GM12878 (cell line): ENCODE data around the gene CCDC51. TPM values are rescaled to one million over a fixed set of nuclear protein-coding genes. Genes with fewer than 3 reads are reported as not detected.

Experiments used
- ATAC-seq: fragments of 200-7000 bp; cut with Tn5 transposase; 3 replicates; pipeline ENCODE4 v1.9.1; 2020; ENCODE audit warnings: mild to moderate bottlenecking, moderate library complexity
- BruUV-seq: library from RNA; stranded (reverse); fragments of 400-500 nt; replicated peaks from 2 replicates; lab custom pipeline; 2021; lab: Mats Ljungman, UMichigan
- CTCF ChIA-PET: fragments of 300-600 bp; sonication (Branson Sonifier 250); formaldehyde crosslinking; extraction: SDS; loops from one replicate; lab custom pipeline; 2021; ENCODE audit warnings: inconsistent platforms; lab: Yijun Ruan, JAX
- POLR2A ChIA-PET: fragments of 350-600 bp; formaldehyde crosslinking; extraction: SDS; loops from one replicate; lab custom pipeline; 2021; ENCODE audit warnings: inconsistent platforms; lab: Charles Lee
- RAD21 ChIA-PET: fragments of 300-600 bp; sonication (Branson Sonifier 250); formaldehyde crosslinking; loops from one replicate; lab custom pipeline; 2023; ENCODE audit warnings: antibody characterized with exemption; ENCODE audit not compliant: unreplicated experiment; lab: Charles Lee
- SMC1A ChIA-PET: fragments of 300-600 bp; sonication (Branson Sonifier 250); formaldehyde crosslinking; loops from one replicate; lab custom pipeline; 2023; ENCODE audit not compliant: unreplicated experiment, uncharacterized antibody; lab: Charles Lee
- DNase-seq: peaks from one replicate; pipeline ENCODE4 v3.0.0-alpha.2; 2011; ENCODE audit warnings: low read depth, low spot score
- FAIRE-seq: peaks from 3 replicates; lab custom pipeline; 2011; peaks lifted over from hg19 to GRCh38; lab: Jason Lieb, UNC
- H2AFZ ChIP-seq: 2 replicates; pipeline ENCODE4 v1.6.0; 2011; ENCODE audit warnings: low read depth, low read length, control low read depth; ENCODE audit not compliant: control insufficient read depth
- H3K27ac ChIP-seq: 2 replicates; pipeline ENCODE4 v1.5.1; 2011; ENCODE audit warnings: control low read depth; ENCODE audit not compliant: control insufficient read depth, insufficient read depth
- H3K27me3 ChIP-seq, 2 experiments: replicated peaks in 1 of 2; 2 replicates each; pipeline versions ENCODE4 v1.6.0 to v1.6.1; 2011; ENCODE audit warnings: low read length in 1 of 2; ENCODE audit not compliant: control insufficient read depth in 2 of 2, insufficient read depth in 2 of 2
- H3K36me3 ChIP-seq, 2 experiments: 2 replicates each; pipeline ENCODE4 v1.5.1; 2011; ENCODE audit warnings: low read length in 1 of 2; ENCODE audit not compliant: control insufficient read depth in 2 of 2, insufficient read depth in 2 of 2
- H3K4me1 ChIP-seq: 2 replicates; pipeline ENCODE4 v1.6.1; 2011; ENCODE audit warnings: mild to moderate bottlenecking, low read length, moderate library complexity, mixed read lengths; ENCODE audit not compliant: control insufficient read depth, insufficient read depth
- H3K4me2 ChIP-seq: 2 replicates; pipeline ENCODE4 v1.6.0; 2011; ENCODE audit warnings: control low read depth; ENCODE audit not compliant: control insufficient read depth, insufficient read depth
- H3K4me3 ChIP-seq: fragments of 200-600 bp; sonication (generic); 2 replicates; pipeline ENCODE4 v1.5.1; 2016
- H3K79me2 ChIP-seq: 2 replicates; pipeline ENCODE4 v1.6.0; 2011; ENCODE audit warnings: low read length; ENCODE audit not compliant: control insufficient read depth, insufficient read depth
- H3K9ac ChIP-seq: 2 replicates; pipeline ENCODE4 v1.8.0; 2011; ENCODE audit warnings: low read length, control low read depth, mixed read lengths; ENCODE audit not compliant: control insufficient read depth, insufficient read depth
- H3K9me3 ChIP-seq: replicated peaks from 3 replicates; pipeline ENCODE4 v1.5.1; 2011; ENCODE audit warnings: mild to moderate bottlenecking, low read length; ENCODE audit not compliant: control insufficient read depth, insufficient read depth
- H4K20me1 ChIP-seq: 2 replicates; pipeline ENCODE4 v1.6.0; 2011; ENCODE audit not compliant: control insufficient read depth, insufficient read depth
- BACH1 ChIP-seq: fragments of 450-650 bp; IDR thresholded peaks from 2 replicates; pipeline ENCODE4 v1.6.1; 2017; ENCODE audit warnings: mild to moderate bottlenecking, borderline replicate concordance
- BHLHE40 ChIP-seq, 2 experiments: fragments of 450-650 bp in 1 of 2; IDR thresholded peaks; 2 replicates each; pipeline ENCODE4 v1.6.1; 2011 to 2017; ENCODE audit warnings: low read depth in 2 of 2, borderline replicate concordance in 1 of 2, improper control_type of control experiment in 1 of 2, low read length in 1 of 2, mild to moderate bottlenecking in 1 of 2
- DPF2 ChIP-seq: fragments of 450-650 bp; IDR thresholded peaks from 2 replicates; pipeline ENCODE4 v1.6.1; 2017; ENCODE audit warnings: mild to moderate bottlenecking
- EED ChIP-seq: sonication (generic); IDR thresholded peaks from 2 replicates; pipeline ENCODE4 v1.6.1; 2016; ENCODE audit warnings: antibody characterized with exemption, low read depth
- HDAC2 ChIP-seq: fragments of 200-600 bp; sonication (generic); IDR thresholded peaks from 2 replicates; pipeline ENCODE4 v1.6.1; 2017
- MEF2A ChIP-seq: IDR thresholded peaks from 2 replicates; pipeline ENCODE4 v1.6.1; 2011; ENCODE audit warnings: low read depth, mild to moderate bottlenecking, low read length, moderate library complexity; ENCODE audit not compliant: insufficient read depth
- MYC ChIP-seq: IDR thresholded peaks from 2 replicates; pipeline ENCODE4 v1.6.1; 2011; ENCODE audit warnings: mild to moderate bottlenecking, low read length, moderate library complexity, inconsistent platforms; ENCODE audit not compliant: insufficient read depth, insufficient replicate concordance, insufficient read length, severe bottlenecking
- NR2C1 ChIP-seq: fragments of 450-650 bp; IDR thresholded peaks from 2 replicates; pipeline ENCODE4 v1.6.1; 2017; ENCODE audit warnings: antibody characterized with exemption, mild to moderate bottlenecking, moderate library complexity
- NR2F1 ChIP-seq: fragments of 450-650 bp; conservative IDR thresholded peaks from 2 replicates; pipeline ENCODE4 v1.6.1; 2017; ENCODE audit warnings: mild to moderate bottlenecking
- PAX5 ChIP-seq: IDR thresholded peaks from 2 replicates; pipeline ENCODE4 v1.6.1; 2011; ENCODE audit warnings: low read depth, low read length, borderline replicate concordance
- POLR2A ChIP-seq: IDR thresholded peaks from 2 replicates; pipeline ENCODE4 v1.6.1; 2011; ENCODE audit warnings: low read depth, mild to moderate bottlenecking, low read length
- RCOR1 ChIP-seq: conservative IDR thresholded peaks from 2 replicates; pipeline ENCODE4 v1.6.1; 2012; ENCODE audit warnings: low read depth, low read length, improper control_type of control experiment
- RUNX3 ChIP-seq: IDR thresholded peaks from 2 replicates; pipeline ENCODE4 v1.6.1; 2012; ENCODE audit warnings: low read length, inconsistent platforms
- SIN3A ChIP-seq: IDR thresholded peaks from 2 replicates; pipeline ENCODE4 v1.6.1; 2012; ENCODE audit warnings: low read depth, low read length, improper control_type of control experiment
- SMARCA5 ChIP-seq: fragments of 450-650 bp; IDR thresholded peaks from 2 replicates; pipeline ENCODE4 v1.6.1; 2017; ENCODE audit warnings: mild to moderate bottlenecking
- SREBF1 ChIP-seq: IDR thresholded peaks from 2 replicates; pipeline ENCODE4 v1.6.1; 2012; ENCODE audit warnings: mild to moderate bottlenecking, low read length
- TCF12 ChIP-seq: IDR thresholded peaks from 2 replicates; pipeline ENCODE4 v1.6.1; 2011; ENCODE audit warnings: low read depth, mild to moderate bottlenecking, low read length
- YY1 ChIP-seq: IDR thresholded peaks from 2 replicates; pipeline ENCODE4 v1.6.1; 2011; ENCODE audit warnings: low read depth, mild to moderate bottlenecking, low read length
- ZNF217 ChIP-seq: fragments of 450-650 bp; IDR thresholded peaks from 2 replicates; pipeline ENCODE4 v1.6.1; 2017; ENCODE audit warnings: antibody characterized with exemption, mild to moderate bottlenecking
- WGBS: methylation state at CpG from one replicate; pipeline ENCODE4 v1.1.6; 2016; ENCODE audit warnings: low lambda C conversion rate; ENCODE audit not compliant: insufficient replicate concordance, insufficient coverage; ENCODE audit errors: missing lambda C conversion rate; 5-methylcytosine and 5-hydroxymethylcytosine counted together
- in situ Hi-C: fragments of 300-500 bp; cut with MboI; formaldehyde crosslinking; loops from 9 replicates; pipeline ENCODE4 v1.14.3; 2018; ENCODE audit warnings: mixed read lengths
- intact Hi-C: fragments of 100-400 bp; cut with micrococcal nuclease; formaldehyde crosslinking; loops from one replicate; pipeline ENCODE4 v1.14.2; 2022; ENCODE audit not compliant: unreplicated experiment
- polyA plus RNA-seq, 11 experiments: library from polyadenylated mRNA; depleted of rRNA in 4 of 11; unstranded in 6 of 11; stranded (reverse) in 5 of 11; fragments of >200 nt; fragmentation: Nextera tagmentation in 4 of 11; fragmentation: Illumina TruSeq in 1 of 11; extraction: Ambion mirVana in 4 of 11; extraction: Trizol in 1 of 11; gene quantifications; 1 replicate in 1 of 11; 2 replicates in 10 of 11; pipeline versions ENCODE4 v1.2.1 to v1.2.3, GENCODE V29; 2011 to 2016; ENCODE audit warnings: inconsistent platforms in 2 of 11, missing spikeins in 2 of 11, low read depth in 1 of 11
- total RNA-seq, 4 experiments: library from RNA; depleted of rRNA in 3 of 4; stranded (reverse); fragments of >200 nt in 3 of 4; fragmentation: Illumina TruSeq in 1 of 4; extraction: Trizol in 1 of 4; gene quantifications; 2 replicates each; pipeline versions ENCODE4 v1.2.1 to v1.2.3, GENCODE V29; 2013 to 2021
- TF ChIP-seq, protein P1 (sequence below): fragments of 450-650 bp; formaldehyde crosslinking; IDR thresholded peaks from 2 replicates; pipeline ENCODE4 v1.5.0; 2022; ENCODE audit warnings: mild to moderate bottlenecking, missing genetic modification characterization
- TF ChIP-seq, protein P2 (sequence below): fragments of 450-650 bp; conservative IDR thresholded peaks from 2 replicates; pipeline ENCODE4 v1.6.1; 2017; ENCODE audit warnings: mild to moderate bottlenecking, moderate library complexity

Gene CCDC51
- total and polyA plus RNA-seq, 10 of the 15 experiments (the other 5 are each of a cell fraction or from before 2014, with no cell fraction given) = 10.6 to 54.9 (median 28.5) TPM

- Histone ChIP-seq H3K4me1 (peaks cover 24% of the 10 kb centered on the region), H3K9me3 (no peaks in the 10 kb centered on the region), H3K9ac (peak overlapping the region; percentile 60; the same call in 1 of the 2 replicates), H3K27ac (no peak overlapping the region), H4K20me1 (no peaks in the 10 kb centered on the region), H3K36me3 (peaks cover 2 to 16% of the 10 kb centered on the region in 2 experiments; a peak in 2 of 4 replicates), H2AFZ (peak overlapping the region; percentile 77), H3K4me2 (peak overlapping the region; percentile 77), H3K27me3 (no peaks in the 10 kb centered on the region), H3K79me2 (no peaks in the 10 kb centered on the region), H3K4me3 (peak overlapping the region; percentile 68)
- CTCF ChIA-PET = interaction anchor here (2.0 kb wide), 1 partner anchor 28 kb away, joined by 9 read pairs; no protein-coding TSS in a partner anchor
- POLR2A ChIA-PET = no interaction called here
- in situ Hi-C loops (no loop called here), intact Hi-C loops (no loop called here)
- SMC1A ChIA-PET = interaction anchor here (1.2 kb wide), 1 partner anchor 29 kb away, joined by 4 read pairs; no protein-coding TSS in a partner anchor
- BruUV-seq = no TSS peak
- RAD21 ChIA-PET = interaction anchor here (0.6 to 1.8 kb wide), 3 partner anchors 11 to 29 kb away, joined by 3 to 6 read pairs (median 3); partner anchors contain the start of genes CCDC51 and TMA7
- ATAC-seq (peak; percentile 72), FAIRE-seq (no peak), DNase-seq (no peak)
- 6% methylated on average over 22 of the region's 86 CpGs for WGBS
- no peak for TF ChIP-seq MEF2A
- no peak; the same call in 1 of the 2 replicates for TF ChIP-seq SIN3A
- peak; percentile 40; the same call in 1 of the 2 replicates for TF ChIP-seq YY1
- TF ChIP-seq EED = no peak
- no peak for TF ChIP-seq RUNX3
- 0 out of 2 replicates have a peak, but pooled peaks have one; percentile 12 for TF ChIP-seq TCF12
- 0 out of 2 replicates have a peak, but pooled peaks have one; percentile 36 for TF ChIP-seq SMARCA5
- TF ChIP-seq, protein P1, sequence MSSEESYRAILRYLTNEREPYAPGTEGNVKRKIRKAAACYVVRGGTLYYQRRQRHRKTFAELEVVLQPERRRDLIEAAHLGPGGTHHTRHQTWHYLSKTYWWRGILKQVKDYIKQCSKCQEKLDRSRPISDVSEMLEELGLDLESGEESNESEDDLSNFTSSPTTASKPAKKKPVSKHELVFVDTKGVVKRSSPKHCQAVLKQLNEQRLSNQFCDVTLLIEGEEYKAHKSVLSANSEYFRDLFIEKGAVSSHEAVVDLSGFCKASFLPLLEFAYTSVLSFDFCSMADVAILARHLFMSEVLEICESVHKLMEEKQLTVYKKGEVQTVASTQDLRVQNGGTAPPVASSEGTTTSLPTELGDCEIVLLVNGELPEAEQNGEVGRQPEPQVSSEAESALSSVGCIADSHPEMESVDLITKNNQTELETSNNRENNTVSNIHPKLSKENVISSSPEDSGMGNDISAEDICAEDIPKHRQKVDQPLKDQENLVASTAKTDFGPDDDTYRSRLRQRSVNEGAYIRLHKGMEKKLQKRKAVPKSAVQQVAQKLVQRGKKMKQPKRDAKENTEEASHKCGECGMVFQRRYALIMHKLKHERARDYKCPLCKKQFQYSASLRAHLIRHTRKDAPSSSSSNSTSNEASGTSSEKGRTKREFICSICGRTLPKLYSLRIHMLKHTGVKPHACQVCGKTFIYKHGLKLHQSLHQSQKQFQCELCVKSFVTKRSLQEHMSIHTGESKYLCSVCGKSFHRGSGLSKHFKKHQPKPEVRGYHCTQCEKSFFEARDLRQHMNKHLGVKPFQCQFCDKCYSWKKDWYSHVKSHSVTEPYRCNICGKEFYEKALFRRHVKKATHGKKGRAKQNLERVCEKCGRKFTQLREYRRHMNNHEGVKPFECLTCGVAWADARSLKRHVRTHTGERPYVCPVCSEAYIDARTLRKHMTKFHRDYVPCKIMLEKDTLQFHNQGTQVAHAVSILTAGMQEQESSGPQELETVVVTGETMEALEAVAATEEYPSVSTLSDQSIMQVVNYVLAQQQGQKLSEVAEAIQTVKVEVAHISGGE (CRISPR knock-in tag) = peak; percentile 77
- peak; percentile 7; the same call in 1 of the 2 replicates for TF ChIP-seq NR2C1
- TF ChIP-seq, protein P2, sequence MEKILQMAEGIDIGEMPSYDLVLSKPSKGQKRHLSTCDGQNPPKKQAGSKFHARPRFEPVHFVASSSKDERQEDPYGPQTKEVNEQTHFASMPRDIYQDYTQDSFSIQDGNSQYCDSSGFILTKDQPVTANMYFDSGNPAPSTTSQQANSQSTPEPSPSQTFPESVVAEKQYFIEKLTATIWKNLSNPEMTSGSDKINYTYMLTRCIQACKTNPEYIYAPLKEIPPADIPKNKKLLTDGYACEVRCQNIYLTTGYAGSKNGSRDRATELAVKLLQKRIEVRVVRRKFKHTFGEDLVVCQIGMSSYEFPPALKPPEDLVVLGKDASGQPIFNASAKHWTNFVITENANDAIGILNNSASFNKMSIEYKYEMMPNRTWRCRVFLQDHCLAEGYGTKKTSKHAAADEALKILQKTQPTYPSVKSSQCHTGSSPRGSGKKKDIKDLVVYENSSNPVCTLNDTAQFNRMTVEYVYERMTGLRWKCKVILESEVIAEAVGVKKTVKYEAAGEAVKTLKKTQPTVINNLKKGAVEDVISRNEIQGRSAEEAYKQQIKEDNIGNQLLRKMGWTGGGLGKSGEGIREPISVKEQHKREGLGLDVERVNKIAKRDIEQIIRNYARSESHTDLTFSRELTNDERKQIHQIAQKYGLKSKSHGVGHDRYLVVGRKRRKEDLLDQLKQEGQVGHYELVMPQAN = peak; percentile 62; the same call in 1 of the 2 replicates
- peak; percentile 34; the same call in 1 of the 2 replicates for TF ChIP-seq BACH1
- TF ChIP-seq SREBF1 = no peak
- peak; percentile 71 for TF ChIP-seq DPF2
- TF ChIP-seq HDAC2 = no peak
- TF ChIP-seq ZNF217 = 0 out of 2 replicates have a peak, but pooled peaks have one; percentile 7
- no peak for TF ChIP-seq RCOR1
- peak; percentile 80 for TF ChIP-seq NR2F1
- 0 out of 2 replicates have a peak, but pooled peaks have one; percentile 9 for TF ChIP-seq PAX5
- no peak for TF ChIP-seq MYC
- peak; percentile 32; the same call in 1 of the 2 replicates for TF ChIP-seq POLR2A
- TF ChIP-seq BHLHE40 (IDR thresholded peaks at IDR 0.05; ENCODE audit: borderline replicate concordance in 1 of 2, low read depth in 2 of 2, low read length in 1 of 2) = peak in 1 of 2 experiments; percentile 55; a peak in 2 of 4 replicates
Measured at GRCh38 chr3:48429317-48429959, 10.5 kb downstream of the CCDC51 start.
